A673 (cell line): ENCODE measurements around the gene SEMA3A. TPM values are rescaled to one million over a fixed set of nuclear protein-coding genes. Genes with fewer than 3 reads are reported as not detected.

Experiments used
- BruUV-seq: library from RNA; stranded (reverse); fragments of 400-500 nt; replicated peaks from 2 replicates; lab custom pipeline; 2021; lab: Mats Ljungman, UMichigan
- CTCF ChIA-PET: fragments of 300-600 bp; sonication (Branson Sonifier 250); formaldehyde crosslinking; loops from one replicate; lab custom pipeline; 2022; ENCODE audit warnings: antibody characterized with exemption; lab: Charles Lee
- POLR2A ChIA-PET: fragments of 300-600 bp; sonication (Branson Sonifier 250); formaldehyde crosslinking; loops from one replicate; lab custom pipeline; 2022; ENCODE audit warnings: antibody characterized with exemption; ENCODE audit not compliant: low non-redundant PET; lab: Charles Lee
- DNase-seq: peaks from one replicate; pipeline ENCODE4 v3.0.0-alpha.2; 2015; ENCODE audit warnings: low spot score
- H3K27ac ChIP-seq: fragments of 200-600 bp; sonication (generic); 2 replicates; pipeline ENCODE4 v1.5.1; 2016; ENCODE audit warnings: mixed run types, low read depth, mild to moderate bottlenecking, mixed read lengths, antibody characterized with exemption, low read length; ENCODE audit not compliant: poor library complexity, severe bottlenecking
- H3K27me3 ChIP-seq: fragments of 200-600 bp; sonication (generic); replicated peaks from 2 replicates; pipeline ENCODE4 v1.6.1; 2017; ENCODE audit warnings: mixed run types, low read depth, mild to moderate bottlenecking, mixed read lengths, antibody characterized with exemption, low read length; ENCODE audit not compliant: insufficient read depth, poor library complexity
- H3K36me3 ChIP-seq: fragments of 200-600 bp; sonication (generic); 2 replicates; pipeline ENCODE4 v1.6.1; 2016; ENCODE audit warnings: mixed run types, mild to moderate bottlenecking, mixed read lengths, antibody characterized with exemption, low read length; ENCODE audit not compliant: insufficient read depth, poor library complexity, severe bottlenecking
- H3K4me1 ChIP-seq: fragments of 200-600 bp; sonication (generic); 2 replicates; pipeline ENCODE4 v1.6.1; 2017; ENCODE audit warnings: mixed run types, mild to moderate bottlenecking, mixed read lengths, antibody characterized with exemption, low read length; ENCODE audit not compliant: insufficient read depth, poor library complexity, severe bottlenecking
- H3K4me3 ChIP-seq: fragments of 200-600 bp; sonication (generic); 2 replicates; pipeline ENCODE4 v1.5.1; 2016; ENCODE audit warnings: low read depth, mixed run types, mild to moderate bottlenecking, mixed read lengths, low read length; ENCODE audit not compliant: poor library complexity, severe bottlenecking
- H3K9me3 ChIP-seq: fragments of 200-600 bp; sonication (generic); 2 replicates; pipeline ENCODE4 v1.6.1; 2016; ENCODE audit warnings: mixed run types, low read depth, mild to moderate bottlenecking, mixed read lengths, antibody characterized with exemption, low read length; ENCODE audit not compliant: poor library complexity, severe bottlenecking
- EZH2 ChIP-seq: fragments of 200-600 bp; sonication (generic); IDR thresholded peaks from 2 replicates; pipeline ENCODE4 v1.6.1; 2017; ENCODE audit warnings: borderline replicate concordance, low read depth, mild to moderate bottlenecking, mixed read lengths, antibody characterized with exemption, low read length; ENCODE audit not compliant: poor library complexity, severe bottlenecking
- intact Hi-C: fragments of 100-400 bp; cut with micrococcal nuclease; formaldehyde crosslinking; loops from one replicate; pipeline ENCODE4 v1.10.0; 2022; ENCODE audit not compliant: unreplicated experiment
- total RNA-seq: library from RNA; stranded (reverse); gene quantifications from 2 replicates; pipeline ENCODE4 v1.2.3, GENCODE V29; 2021
- TF ChIP-seq, protein P1 (sequence below): fragments of 300-800, 200-600 bp; sonication (generic); conservative IDR thresholded peaks from 2 replicates; pipeline ENCODE4 v1.5.1; 2017; ENCODE audit warnings: low read depth, mild to moderate bottlenecking, antibody characterized with exemption, low read length, moderate library complexity, mixed read lengths

Gene SEMA3A
- total RNA-seq, 1 experiment from 2014 or later, result 22.8 TPM

DNA sequence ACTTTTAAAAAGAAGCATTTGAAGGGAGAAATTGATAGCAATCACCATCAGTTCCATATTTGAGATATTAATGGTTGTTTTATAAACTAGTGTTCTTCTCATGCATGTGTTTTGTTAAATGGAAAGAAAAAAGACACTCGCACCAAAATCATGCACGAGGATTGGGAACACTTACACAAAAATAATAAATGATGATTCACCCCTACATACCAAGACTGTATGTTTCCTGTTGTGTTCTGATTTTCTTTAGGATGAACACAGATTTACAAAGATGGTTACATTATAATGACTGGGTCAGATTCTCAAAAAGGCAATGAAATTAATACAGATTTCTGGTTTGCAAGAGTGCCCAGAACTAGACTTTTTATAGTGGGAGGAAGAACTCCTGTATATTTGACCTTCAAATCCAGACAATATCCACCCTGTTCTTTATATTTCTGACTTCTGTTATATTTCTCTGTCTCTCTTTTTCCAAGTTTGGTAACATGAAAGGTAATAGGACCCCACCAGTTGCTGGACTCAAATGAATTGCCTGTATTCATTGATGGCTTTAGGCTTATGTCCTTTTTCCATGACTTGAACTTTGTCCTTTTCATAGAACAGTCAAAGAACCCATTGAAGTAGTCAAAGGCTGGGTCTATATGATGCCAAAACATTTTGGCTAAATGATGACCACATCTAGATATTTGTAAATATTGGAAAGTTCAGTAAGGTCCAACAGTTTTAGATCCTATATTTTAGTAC, 54.4 kb downstream of the SEMA3A start:
- Histone ChIP-seq H3K27me3 (no peaks in the 10 kb centered on the region), H3K27ac (peak overlapping the region; percentile 94), H3K4me1 (peaks cover 72% of the 10 kb centered on the region), H3K36me3 (no peaks in the 10 kb centered on the region), H3K4me3 (no peak overlapping the region), H3K9me3 (no peaks in the 10 kb centered on the region)
- peak; percentile 45 for DNase-seq
- ChIA-PET CTCF (no interaction called here), POLR2A (no interaction called here)
- no TSS peak for BruUV-seq
- intact Hi-C loops, result loop anchor here (10.0 kb wide), 1 partner anchor 95 kb away; no protein-coding TSS in a partner anchor
- TF ChIP-seq, protein P1, sequence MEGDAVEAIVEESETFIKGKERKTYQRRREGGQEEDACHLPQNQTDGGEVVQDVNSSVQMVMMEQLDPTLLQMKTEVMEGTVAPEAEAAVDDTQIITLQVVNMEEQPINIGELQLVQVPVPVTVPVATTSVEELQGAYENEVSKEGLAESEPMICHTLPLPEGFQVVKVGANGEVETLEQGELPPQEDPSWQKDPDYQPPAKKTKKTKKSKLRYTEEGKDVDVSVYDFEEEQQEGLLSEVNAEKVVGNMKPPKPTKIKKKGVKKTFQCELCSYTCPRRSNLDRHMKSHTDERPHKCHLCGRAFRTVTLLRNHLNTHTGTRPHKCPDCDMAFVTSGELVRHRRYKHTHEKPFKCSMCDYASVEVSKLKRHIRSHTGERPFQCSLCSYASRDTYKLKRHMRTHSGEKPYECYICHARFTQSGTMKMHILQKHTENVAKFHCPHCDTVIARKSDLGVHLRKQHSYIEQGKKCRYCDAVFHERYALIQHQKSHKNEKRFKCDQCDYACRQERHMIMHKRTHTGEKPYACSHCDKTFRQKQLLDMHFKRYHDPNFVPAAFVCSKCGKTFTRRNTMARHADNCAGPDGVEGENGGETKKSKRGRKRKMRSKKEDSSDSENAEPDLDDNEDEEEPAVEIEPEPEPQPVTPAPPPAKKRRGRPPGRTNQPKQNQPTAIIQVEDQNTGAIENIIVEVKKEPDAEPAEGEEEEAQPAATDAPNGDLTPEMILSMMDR, result no peak
- TF ChIP-seq EZH2, result no peak

DNA sequence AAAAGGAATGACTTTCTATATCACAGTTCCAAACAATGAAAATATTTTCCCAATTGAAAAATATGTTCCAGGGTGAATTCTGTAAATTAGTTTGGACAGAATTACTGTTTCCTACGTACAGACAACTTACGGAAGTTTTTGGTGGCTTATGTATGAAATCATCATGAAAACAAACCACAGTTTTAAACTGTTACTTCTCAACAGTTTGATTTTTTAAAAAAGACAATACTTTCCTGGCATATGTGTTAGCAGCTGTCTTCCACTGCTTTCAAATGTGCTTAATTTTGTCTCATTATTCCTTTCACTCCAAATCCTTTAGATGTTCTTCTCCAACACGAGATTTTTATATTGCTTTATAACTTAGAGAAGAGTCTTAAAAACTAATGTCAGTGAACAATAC, 56.2 kb downstream of the SEMA3A start:
- no peak for TF ChIP-seq EZH2
- TF ChIP-seq, protein P1, result no peak
- H3K36me3 ChIP-seq, result no peaks in the 10 kb centered on the region
- no peaks in the 10 kb centered on the region for H3K9me3 ChIP-seq
- intact Hi-C loops, result loop anchor here (10.0 kb wide), 1 partner anchor 94 kb away; no protein-coding TSS in a partner anchor
- CTCF ChIA-PET, result no interaction called here
- peaks cover 62% of the 10 kb centered on the region for H3K4me1 ChIP-seq
- BruUV-seq, result TSS peak; percentile 77
- POLR2A ChIA-PET, result no interaction called here
- H3K27me3 ChIP-seq, result no peaks in the 10 kb centered on the region
- DNase-seq, result peak; percentile 38
- H3K27ac ChIP-seq, result peak overlapping the region; percentile 94
- H3K4me3 ChIP-seq, result no peak overlapping the region

DNA sequence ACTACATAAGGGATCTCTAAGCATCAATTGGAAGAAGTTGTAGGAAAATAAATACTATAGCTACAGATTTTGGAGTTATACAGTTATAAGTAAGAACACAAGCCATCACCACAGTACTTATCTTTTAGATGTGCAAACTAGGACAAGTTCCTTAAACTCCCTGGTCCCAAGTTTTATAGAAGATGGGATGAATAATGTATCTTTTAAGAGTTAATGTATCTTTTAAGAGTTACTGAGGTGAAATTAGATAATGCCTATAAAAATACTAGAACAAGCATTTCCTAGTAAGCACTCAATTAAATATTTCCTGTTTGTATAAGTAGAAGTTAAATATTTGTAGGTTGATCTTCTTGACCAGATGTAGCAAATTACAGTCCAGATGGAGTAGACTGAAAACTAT, 56.8 kb downstream of the SEMA3A start:
- Histone ChIP-seq H3K4me1 (peaks cover 56% of the 10 kb centered on the region), H3K4me3 (no peak overlapping the region), H3K9me3 (no peaks in the 10 kb centered on the region), H3K27ac (peak overlapping the region; percentile 94), H3K36me3 (no peaks in the 10 kb centered on the region), H3K27me3 (no peaks in the 10 kb centered on the region)
- DNase-seq, result peak; percentile 81
- no TSS peak for BruUV-seq
- TF ChIP-seq, protein P1, result no peak
- TF ChIP-seq EZH2, result no peak
- intact Hi-C loops, result loop anchor here (1.0 to 10.0 kb wide), 4 partner anchors 50 to 885 kb away; no protein-coding TSS in a partner anchor
- CTCF ChIA-PET, result no interaction called here
- POLR2A ChIA-PET, result interaction anchor here (0.7 kb wide), 1 partner anchor 46 kb away, joined by 10 read pairs; no protein-coding TSS in a partner anchor
